Trophoblast cell (in vitro differentiated cells and primary cell): ENCODE results near the gene PSMD10.

ENCODE experiments used
- DNase-seq, 2 donors: peaks; one replicate each; pipeline ENCODE4 v3.0.0-alpha.2; 2016
- H2AFZ ChIP-seq: 2 replicates; pipeline ENCODE4 v1.6.1; 2013; ENCODE audit warnings: low read length, moderate library complexity, mild to moderate bottlenecking; ENCODE audit not compliant: insufficient read depth, poor library complexity
- H2AK5ac ChIP-seq: 2 replicates; pipeline ENCODE4 v1.6.1; 2013; ENCODE audit warnings: mild to moderate bottlenecking, low read length
- H2BK120ac ChIP-seq: 2 replicates; pipeline ENCODE4 v1.6.1; 2013; ENCODE audit warnings: low read length, mild to moderate bottlenecking, moderate library complexity; ENCODE audit not compliant: insufficient read depth, poor library complexity
- H2BK12ac ChIP-seq: 2 replicates; pipeline ENCODE4 v1.6.1; 2013; ENCODE audit warnings: mild to moderate bottlenecking, low read length, moderate library complexity
- H2BK5ac ChIP-seq: 2 replicates; pipeline ENCODE4 v1.6.1; 2013; ENCODE audit warnings: low read length, low read depth, moderate library complexity, mild to moderate bottlenecking; ENCODE audit not compliant: poor library complexity
- H3K14ac ChIP-seq: 2 replicates; pipeline ENCODE4 v1.6.1; 2013; ENCODE audit warnings: mild to moderate bottlenecking, low read length
- H3K18ac ChIP-seq: 2 replicates; pipeline ENCODE4 v1.6.1; 2013; ENCODE audit warnings: mild to moderate bottlenecking, low read length
- H3K23ac ChIP-seq: 2 replicates; pipeline ENCODE4 v1.6.1; 2013; ENCODE audit warnings: low read length
- H3K27ac ChIP-seq: 2 replicates; pipeline ENCODE4 v1.5.1; 2013; ENCODE audit warnings: low read depth, mild to moderate bottlenecking, inconsistent platforms, low read length, moderate library complexity
- H3K27me3 ChIP-seq: 2 replicates; pipeline ENCODE4 v1.6.1; 2013; ENCODE audit warnings: inconsistent platforms, mild to moderate bottlenecking, low read length, moderate library complexity; ENCODE audit not compliant: insufficient read depth
- H3K36me3 ChIP-seq, 2 experiments: 1 replicate in 1 of 2; 2 replicates in 1 of 2; pipeline ENCODE4 v1.6.1; 2013; ENCODE audit warnings: low read length in 2 of 2, mild to moderate bottlenecking in 2 of 2, moderate library complexity in 1 of 2; ENCODE audit not compliant: insufficient read depth in 2 of 2, control insufficient read depth in 1 of 2
- H3K4ac ChIP-seq: 2 replicates; pipeline ENCODE4 v1.6.1; 2013; ENCODE audit warnings: low read depth, mild to moderate bottlenecking, low read length, moderate library complexity
- H3K4me1 ChIP-seq, 2 experiments: 1 replicate in 1 of 2; 2 replicates in 1 of 2; pipeline ENCODE4 v1.6.1; 2013; ENCODE audit warnings: low read length in 2 of 2, mild to moderate bottlenecking in 2 of 2, moderate library complexity in 1 of 2; ENCODE audit not compliant: insufficient read depth in 2 of 2, control insufficient read depth in 1 of 2
- H3K4me2 ChIP-seq: 2 replicates; pipeline ENCODE4 v1.6.1; 2013; ENCODE audit warnings: inconsistent platforms, mild to moderate bottlenecking, low read length, moderate library complexity
- H3K4me3 ChIP-seq: 2 replicates; pipeline ENCODE4 v1.5.1; 2013; ENCODE audit warnings: mild to moderate bottlenecking, low read depth, low read length, inconsistent platforms
- H3K79me1 ChIP-seq: one replicate; pipeline ENCODE4 v1.6.1; 2013; ENCODE audit warnings: low read length
- H3K79me2 ChIP-seq: 2 replicates; pipeline ENCODE4 v1.6.1; 2013; ENCODE audit warnings: low read length, mild to moderate bottlenecking; ENCODE audit not compliant: control insufficient read depth, insufficient read depth, poor library complexity
- H3K9ac ChIP-seq: 2 replicates; pipeline ENCODE4 v1.6.1; 2013; ENCODE audit warnings: mild to moderate bottlenecking, low read length
- H3K9me3 ChIP-seq: 2 replicates; pipeline ENCODE4 v1.6.1; 2013; ENCODE audit warnings: low read depth, mild to moderate bottlenecking, control low read depth, inconsistent platforms, low read length; ENCODE audit not compliant: insufficient read depth
- H4K12ac ChIP-seq: 2 replicates; pipeline ENCODE4 v1.6.1; 2013; ENCODE audit warnings: low read depth, mild to moderate bottlenecking, low read length, moderate library complexity
- H4K8ac ChIP-seq: 2 replicates; pipeline ENCODE4 v1.6.1; 2013; ENCODE audit warnings: low read depth, mild to moderate bottlenecking, low read length, moderate library complexity
- H4K91ac ChIP-seq: one replicate; pipeline ENCODE4 v1.6.1; 2013; ENCODE audit warnings: low read depth, mild to moderate bottlenecking, low read length, moderate library complexity
- WGBS: extraction: QIAGEN DNeasy Blood & Tissue Kit; methylation state at CpG from one replicate; pipeline ENCODE4 v1.1.7; 2013; ENCODE audit warnings: missing lambda C conversion rate; ENCODE audit not compliant: insufficient read length, insufficient coverage; ENCODE audit errors: extremely low coverage; 5-methylcytosine and 5-hydroxymethylcytosine counted together

Gene PSMD10

GRCh38 chrX:108132034-108132433, 40.7 kb upstream of the PSMD10 start:
- Histone ChIP-seq H3K23ac (no peak overlapping the region), H2AK5ac (no peak overlapping the region), H3K4ac (no peak overlapping the region), H3K9me3 (no peaks in the 10 kb centered on the region), H3K79me2 (no peaks in the 10 kb centered on the region), H3K18ac (no peak overlapping the region), H2BK120ac (no peak overlapping the region), H3K4me1 (no peaks in the 10 kb centered on the region), H3K79me1 (no peaks in the 10 kb centered on the region), H3K4me3 (no peak overlapping the region), H2BK12ac (no peak overlapping the region), H3K14ac (no peak overlapping the region), H4K12ac (no peak overlapping the region), H2AFZ (no peak overlapping the region), H4K8ac (no peak overlapping the region), H4K91ac (no peak overlapping the region), H3K36me3 (peaks cover 0 to 2% of the 10 kb centered on the region in 2 experiments), H3K9ac (no peak overlapping the region), H3K4me2 (no peak overlapping the region), H2BK5ac (no peak overlapping the region), H3K27ac (no peak overlapping the region), H3K27me3 (no peaks in the 10 kb centered on the region)
- WGBS: no CpG with 5 or more reads among the region's 8 CpGs
- no peak for DNase-seq

- WGBS: no CpG with 5 or more reads among the region's 2 CpGs
- Histone ChIP-seq H3K4ac (no peak overlapping the region), H4K8ac (no peak overlapping the region), H3K18ac (no peak overlapping the region), H3K27ac (no peak overlapping the region), H3K4me2 (no peak overlapping the region), H2AK5ac (no peak overlapping the region), H3K79me1 (no peaks in the 10 kb centered on the region), H2BK120ac (no peak overlapping the region), H3K14ac (no peak overlapping the region), H3K9ac (no peak overlapping the region), H3K23ac (no peak overlapping the region), H2BK5ac (no peak overlapping the region), H2AFZ (no peak overlapping the region), H3K9me3 (no peaks in the 10 kb centered on the region), H3K4me3 (no peak overlapping the region), H4K12ac (no peak overlapping the region), H3K4me1 (no peaks in the 10 kb centered on the region), H4K91ac (no peak overlapping the region), H3K36me3 (peaks cover 0 to 2% of the 10 kb centered on the region in 2 experiments), H3K27me3 (no peaks in the 10 kb centered on the region), H3K79me2 (no peaks in the 10 kb centered on the region), H2BK12ac (no peak overlapping the region)
- peak; percentile 8 to 64 for DNase-seq
These were observed 40.1 kb upstream of the PSMD10 start for GRCh38 chrX:108131471-108131870.

- Histone ChIP-seq H3K4ac (no peak overlapping the region), H2AFZ (no peak overlapping the region), H3K4me1 (no peaks in the 10 kb centered on the region), H2BK120ac (no peak overlapping the region), H2BK5ac (no peak overlapping the region), H3K79me1 (no peaks in the 10 kb centered on the region), H2BK12ac (no peak overlapping the region), H3K9me3 (no peaks in the 10 kb centered on the region), H4K12ac (no peak overlapping the region), H2AK5ac (no peak overlapping the region), H3K23ac (no peak overlapping the region), H3K4me2 (no peak overlapping the region), H3K27me3 (no peaks in the 10 kb centered on the region), H3K9ac (no peak overlapping the region), H3K79me2 (no peaks in the 10 kb centered on the region), H4K91ac (no peak overlapping the region), H3K4me3 (no peak overlapping the region), H3K18ac (no peak overlapping the region), H3K27ac (no peak overlapping the region), H3K14ac (no peak overlapping the region), H4K8ac (no peak overlapping the region), H3K36me3 (peaks cover 0 to 2% of the 10 kb centered on the region in 2 experiments)
- no peak for DNase-seq
- WGBS: no CpG with 5 or more reads among the region's 1 CpG
These were observed 39.5 kb upstream of the PSMD10 start for GRCh38 chrX:108130889-108131288.

GRCh38 chrX:108127152-108127551, 35.8 kb upstream of the PSMD10 start:
- Histone ChIP-seq H3K4me2 (no peak overlapping the region), H3K9ac (no peak overlapping the region), H2BK120ac (no peak overlapping the region), H4K91ac (no peak overlapping the region), H3K4me3 (no peak overlapping the region), H3K14ac (no peak overlapping the region), H3K27ac (no peak overlapping the region), H3K36me3 (no peaks in the 10 kb centered on the region), H3K18ac (no peak overlapping the region), H3K27me3 (no peaks in the 10 kb centered on the region), H2AFZ (no peak overlapping the region), H3K4ac (no peak overlapping the region), H2BK12ac (no peak overlapping the region), H3K79me2 (no peaks in the 10 kb centered on the region), H2AK5ac (no peak overlapping the region), H3K79me1 (no peaks in the 10 kb centered on the region), H4K8ac (no peak overlapping the region), H4K12ac (no peak overlapping the region), H3K23ac (no peak overlapping the region), H3K9me3 (no peaks in the 10 kb centered on the region), H2BK5ac (no peak overlapping the region), H3K4me1 (peaks cover 0 to 4% of the 10 kb centered on the region in 2 experiments)
- WGBS: no CpG with 5 or more reads among the region's 4 CpGs
- DNase-seq: no peak
